Measurements from ENCODE around the gene NT5E. TPM values are rescaled to one million over a fixed set of nuclear protein-coding genes. Genes with fewer than 3 reads are reported as not detected.

The NT5E gene
- total RNA-seq, 1 donor from 2014 or later, result 38.2 TPM

DNA sequence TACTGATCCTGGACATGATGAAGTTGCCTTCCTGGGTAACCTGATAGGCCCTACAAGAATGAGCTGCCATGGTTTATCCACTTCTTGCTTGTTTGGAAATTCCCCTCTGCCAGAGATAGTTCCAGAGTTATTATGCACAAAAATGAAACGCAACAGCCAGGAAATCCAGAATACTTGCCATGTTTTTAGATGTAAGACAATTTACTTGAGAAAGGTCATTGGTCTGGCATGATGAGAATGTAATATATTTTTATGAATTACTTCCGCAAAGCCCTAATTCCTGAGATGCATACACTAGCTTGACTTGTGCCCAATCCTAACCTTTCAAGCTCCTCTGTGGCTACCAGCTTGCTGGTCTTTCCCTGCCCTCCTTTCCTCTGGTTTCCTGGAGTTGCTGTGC, 27.9 kb upstream of the NT5E start:
- Mint-ChIP-seq H3K4me1 (ENCODE audit: low read depth) (peaks cover 1% of the 10 kb centered on the region), H3K4me3 (ENCODE audit: low read depth) (no peak overlapping the region), H3K27me3 (no peaks in the 10 kb centered on the region), H3K9me3 (ENCODE audit: low read depth) (peaks cover 16% of the 10 kb centered on the region), H3K36me3 (ENCODE audit: insufficient read depth) (peaks cover 3% of the 10 kb centered on the region), H3K27ac (no peak overlapping the region)
- TF ChIP-seq, protein P1, sequence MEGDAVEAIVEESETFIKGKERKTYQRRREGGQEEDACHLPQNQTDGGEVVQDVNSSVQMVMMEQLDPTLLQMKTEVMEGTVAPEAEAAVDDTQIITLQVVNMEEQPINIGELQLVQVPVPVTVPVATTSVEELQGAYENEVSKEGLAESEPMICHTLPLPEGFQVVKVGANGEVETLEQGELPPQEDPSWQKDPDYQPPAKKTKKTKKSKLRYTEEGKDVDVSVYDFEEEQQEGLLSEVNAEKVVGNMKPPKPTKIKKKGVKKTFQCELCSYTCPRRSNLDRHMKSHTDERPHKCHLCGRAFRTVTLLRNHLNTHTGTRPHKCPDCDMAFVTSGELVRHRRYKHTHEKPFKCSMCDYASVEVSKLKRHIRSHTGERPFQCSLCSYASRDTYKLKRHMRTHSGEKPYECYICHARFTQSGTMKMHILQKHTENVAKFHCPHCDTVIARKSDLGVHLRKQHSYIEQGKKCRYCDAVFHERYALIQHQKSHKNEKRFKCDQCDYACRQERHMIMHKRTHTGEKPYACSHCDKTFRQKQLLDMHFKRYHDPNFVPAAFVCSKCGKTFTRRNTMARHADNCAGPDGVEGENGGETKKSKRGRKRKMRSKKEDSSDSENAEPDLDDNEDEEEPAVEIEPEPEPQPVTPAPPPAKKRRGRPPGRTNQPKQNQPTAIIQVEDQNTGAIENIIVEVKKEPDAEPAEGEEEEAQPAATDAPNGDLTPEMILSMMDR (IDR thresholded peaks at IDR 0.05; ENCODE audit: unreplicated experiment), result no peak
- DNase-seq (ENCODE audit: low spot score, unreplicated experiment), result no peak

DNA sequence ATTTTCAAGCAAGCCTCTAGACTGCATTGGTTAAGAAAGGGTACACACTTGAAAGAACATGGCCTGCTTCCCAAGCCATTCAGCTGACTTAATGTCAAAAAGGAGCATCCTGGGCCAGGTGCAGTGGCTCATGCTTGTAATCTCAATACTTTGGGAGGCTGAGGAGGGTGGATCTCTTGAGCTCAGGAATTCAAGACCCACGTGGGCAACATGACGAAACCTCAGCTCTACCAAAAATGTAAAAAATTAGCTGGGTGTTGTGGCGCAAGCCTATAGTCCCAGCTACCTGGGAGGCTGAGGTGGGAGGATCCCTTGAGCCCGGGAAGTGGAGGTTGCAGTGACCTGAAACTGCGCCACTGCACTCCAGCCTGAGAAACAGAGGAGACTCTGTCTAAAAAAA, 26.9 kb upstream of the NT5E start:
- no peaks in the 10 kb centered on the region for H3K4me1 Mint-ChIP-seq (ENCODE audit: low read depth)
- TF ChIP-seq, protein P1 (IDR thresholded peaks at IDR 0.05; ENCODE audit: unreplicated experiment), result no peak
- H3K36me3 Mint-ChIP-seq (ENCODE audit: insufficient read depth), result peaks cover 3% of the 10 kb centered on the region
- no peak for DNase-seq (ENCODE audit: low spot score, unreplicated experiment)
- peaks cover 16% of the 10 kb centered on the region for H3K9me3 Mint-ChIP-seq (ENCODE audit: low read depth)
- no peak overlapping the region for H3K4me3 Mint-ChIP-seq (ENCODE audit: low read depth)
- no peaks in the 10 kb centered on the region for H3K27me3 Mint-ChIP-seq
- H3K27ac Mint-ChIP-seq, result no peak overlapping the region

DNA sequence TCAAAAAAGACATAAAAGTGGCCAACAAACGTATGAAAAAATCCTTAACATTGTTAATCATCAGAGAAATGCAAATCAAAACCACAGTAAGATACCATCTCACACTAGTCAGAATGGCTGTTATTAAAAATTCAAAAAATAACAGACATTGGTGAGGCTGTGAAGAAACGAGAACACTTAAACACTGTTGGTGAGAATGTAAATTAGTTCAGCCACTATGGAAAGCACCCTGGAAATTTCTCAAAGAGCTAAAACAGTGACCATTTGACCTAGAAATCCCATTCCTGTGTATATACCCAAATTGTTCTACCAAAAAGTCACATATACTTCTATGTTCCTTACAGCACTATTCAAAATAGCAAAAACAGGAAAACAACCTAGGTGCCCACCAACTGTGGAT, 24.9 kb upstream of the NT5E start:
- H3K36me3 Mint-ChIP-seq (ENCODE audit: insufficient read depth), result peaks cover 3% of the 10 kb centered on the region

DNA sequence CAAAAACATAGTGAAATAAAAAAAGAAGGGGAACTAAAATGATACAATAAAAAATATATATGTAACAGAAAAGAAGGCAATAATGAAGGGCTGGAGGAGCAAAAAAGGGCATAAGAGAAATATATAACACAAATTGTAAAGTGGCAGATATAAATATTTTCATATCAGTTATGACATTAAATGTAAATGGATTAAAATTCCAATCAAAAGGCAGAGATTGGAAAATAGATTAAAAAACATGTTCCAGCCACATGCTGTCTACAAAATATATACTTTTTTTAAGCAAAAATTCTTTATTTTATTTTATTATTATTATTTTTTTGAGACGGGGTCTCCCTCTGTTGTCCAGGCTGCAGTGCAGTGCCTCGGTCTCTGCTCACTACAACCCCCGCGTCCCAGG, 23.9 kb upstream of the NT5E start:
- H3K4me1 Mint-ChIP-seq (ENCODE audit: low read depth), result no peaks in the 10 kb centered on the region

More for the DNA sequence above, 24.9 kb upstream of the NT5E start:
- Mint-ChIP-seq H3K27me3 (no peaks in the 10 kb centered on the region), H3K4me1 (ENCODE audit: low read depth) (no peaks in the 10 kb centered on the region), H3K27ac (no peak overlapping the region), H3K4me3 (ENCODE audit: low read depth) (no peak overlapping the region), H3K9me3 (ENCODE audit: low read depth) (peaks cover 16% of the 10 kb centered on the region)
- TF ChIP-seq, protein P1 (IDR thresholded peaks at IDR 0.05; ENCODE audit: unreplicated experiment), result no peak
- no peak for DNase-seq (ENCODE audit: low spot score, unreplicated experiment)

DNA sequence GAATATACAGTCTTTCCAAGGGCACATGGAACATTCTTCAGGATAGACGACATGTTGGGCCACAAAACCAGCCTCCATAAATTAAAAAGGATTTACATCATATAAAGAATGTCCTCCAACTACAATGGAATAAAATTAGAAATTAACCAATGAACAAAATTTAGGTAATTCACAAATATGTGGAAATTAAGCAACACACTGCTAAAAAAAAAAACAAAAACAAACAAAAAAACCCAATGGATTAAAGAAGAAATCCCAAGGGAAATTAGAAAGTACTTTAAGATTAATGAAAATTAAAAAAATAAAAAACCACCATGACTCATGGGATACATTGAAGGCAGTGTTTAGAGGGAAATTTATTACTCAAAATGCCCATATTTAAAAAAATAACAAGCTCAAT, 21.4 kb upstream of the NT5E start:
- no peak overlapping the region for H3K4me3 Mint-ChIP-seq (ENCODE audit: low read depth)
- DNase-seq (ENCODE audit: low spot score, unreplicated experiment), result no peak
- H3K27me3 Mint-ChIP-seq, result no peaks in the 10 kb centered on the region
- H3K27ac Mint-ChIP-seq, result no peak overlapping the region
- peaks cover 15% of the 10 kb centered on the region for H3K9me3 Mint-ChIP-seq (ENCODE audit: low read depth)
- H3K36me3 Mint-ChIP-seq (ENCODE audit: insufficient read depth), result peaks cover 3% of the 10 kb centered on the region
- no peaks in the 10 kb centered on the region for H3K4me1 Mint-ChIP-seq (ENCODE audit: low read depth)
- TF ChIP-seq, protein P1 (IDR thresholded peaks at IDR 0.05; ENCODE audit: unreplicated experiment), result no peak

More for the DNA sequence above, 23.9 kb upstream of the NT5E start:
- no peak overlapping the region for H3K4me3 Mint-ChIP-seq (ENCODE audit: low read depth)
- peaks cover 16% of the 10 kb centered on the region for H3K9me3 Mint-ChIP-seq (ENCODE audit: low read depth)
- peaks cover 3% of the 10 kb centered on the region for H3K36me3 Mint-ChIP-seq (ENCODE audit: insufficient read depth)
- no peak overlapping the region for H3K27ac Mint-ChIP-seq
- DNase-seq (ENCODE audit: low spot score, unreplicated experiment), result no peak
- TF ChIP-seq, protein P1 (IDR thresholded peaks at IDR 0.05; ENCODE audit: unreplicated experiment), result no peak
- H3K27me3 Mint-ChIP-seq, result no peaks in the 10 kb centered on the region
